ENCODE measurements around the gene MAP2K5. TPM values are rescaled to one million over a fixed set of nuclear protein-coding genes. Genes with fewer than 3 reads are reported as not detected.

The MAP2K5 gene
- total and polyA plus RNA-seq, 2 donors from 2014 or later: 14.1 to 18.6 TPM

- Histone ChIP-seq H3K9ac (ENCODE audit: low read length in 3 of 3) (no peak overlapping the region), H3K9me3 (ENCODE audit: control insufficient read depth in 2 of 3, insufficient read depth in 1 of 3, low read length in 3 of 3) (no peaks in the 10 kb centered on the region), H3K27me3 (ENCODE audit: control insufficient read depth, insufficient read depth, low read length) (no peaks in the 10 kb centered on the region), H3K4me3 (ENCODE audit: low read length in 3 of 3) (no peak overlapping the region), H3K4me1 (ENCODE audit: control insufficient read depth in 2 of 3, insufficient read depth in 2 of 3, low read depth in 1 of 3, low read length in 3 of 3) (peaks cover 0 to 6% (median 0%) of the 10 kb centered on the region in 3 donors), H3K36me3 (ENCODE audit: control insufficient read depth in 2 of 3, insufficient read depth in 3 of 3, low read length in 3 of 3) (peaks cover 0 to 6% (median 0%) of the 10 kb centered on the region in 3 donors), H3K27ac (ENCODE audit: low read depth in 2 of 2, low read length in 2 of 2) (no peak overlapping the region)
- no peak for FAIRE-seq
- peak in 2 of 5 donors; percentile 12 to 56 for DNase-seq
- no peak for TF ChIP-seq CTCF (IDR thresholded peaks at IDR 0.05; ENCODE audit: borderline replicate concordance, extremely low read depth, insufficient read depth)
- intact Hi-C loops (cut with DNase I): no loop called here
Measured at GRCh38 chr15:67807141-67807540, 264.6 kb downstream of the MAP2K5 start.

GRCh38 chr15:67807836-67808235 is 265.3 kb downstream of the MAP2K5 start:
- Histone ChIP-seq H3K27me3 (ENCODE audit: control insufficient read depth, insufficient read depth, low read length) (no peaks in the 10 kb centered on the region), H3K36me3 (ENCODE audit: control insufficient read depth in 2 of 3, insufficient read depth in 3 of 3, low read length in 3 of 3) (peaks cover 0 to 6% (median 0%) of the 10 kb centered on the region in 3 donors), H3K9ac (ENCODE audit: low read length in 3 of 3) (no peak overlapping the region), H3K4me1 (ENCODE audit: control insufficient read depth in 2 of 3, insufficient read depth in 2 of 3, low read depth in 1 of 3, low read length in 3 of 3) (peaks cover 0 to 6% (median 0%) of the 10 kb centered on the region in 3 donors), H3K9me3 (ENCODE audit: control insufficient read depth in 2 of 3, insufficient read depth in 1 of 3, low read length in 3 of 3) (no peaks in the 10 kb centered on the region), H3K4me3 (ENCODE audit: low read length in 3 of 3) (no peak overlapping the region), H3K27ac (ENCODE audit: low read depth in 2 of 2, low read length in 2 of 2) (no peak overlapping the region)
- FAIRE-seq: no peak
- intact Hi-C loops (cut with DNase I): no loop called here
- no peak for TF ChIP-seq CTCF (IDR thresholded peaks at IDR 0.05; ENCODE audit: borderline replicate concordance, extremely low read depth, insufficient read depth)
- DNase-seq: peak in 1 of 5 donors; percentile 5

DNA sequence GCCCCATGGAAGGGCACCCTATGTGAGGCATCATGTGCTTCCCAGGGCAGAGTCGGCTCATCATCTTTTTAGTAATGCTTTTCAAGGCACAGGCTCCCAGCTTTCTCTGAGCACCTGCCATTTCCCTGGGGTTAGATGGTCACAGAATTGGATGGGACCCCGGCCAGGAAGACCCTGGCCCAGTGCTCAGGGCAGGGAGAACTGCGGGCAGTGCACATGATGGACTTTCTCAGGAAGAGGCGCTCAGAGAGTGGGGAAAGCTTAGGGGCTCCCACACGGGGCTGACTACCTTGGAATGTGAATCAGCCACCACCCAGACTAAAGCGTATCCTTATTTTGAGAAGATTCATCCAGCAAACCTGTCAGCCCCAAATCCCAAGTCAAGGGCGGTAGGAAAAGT is 266.3 kb downstream of the MAP2K5 start:
- intact Hi-C loops (cut with DNase I): no loop called here

More for the DNA sequence above, 266.3 kb downstream of the MAP2K5 start:
- no peak for TF ChIP-seq CTCF (IDR thresholded peaks at IDR 0.05; ENCODE audit: borderline replicate concordance, extremely low read depth, insufficient read depth)
- Histone ChIP-seq H3K4me1 (ENCODE audit: control insufficient read depth in 2 of 3, insufficient read depth in 2 of 3, low read depth in 1 of 3, low read length in 3 of 3) (peaks cover 0 to 6% (median 0%) of the 10 kb centered on the region in 3 donors), H3K27ac (ENCODE audit: low read depth in 2 of 2, low read length in 2 of 2) (no peak overlapping the region), H3K9me3 (ENCODE audit: control insufficient read depth in 2 of 3, insufficient read depth in 1 of 3, low read length in 3 of 3) (no peaks in the 10 kb centered on the region), H3K9ac (ENCODE audit: low read length in 3 of 3) (no peak overlapping the region), H3K27me3 (ENCODE audit: control insufficient read depth, insufficient read depth, low read length) (no peaks in the 10 kb centered on the region), H3K36me3 (ENCODE audit: control insufficient read depth in 2 of 3, insufficient read depth in 3 of 3, low read length in 3 of 3) (peaks cover 0 to 6% (median 0%) of the 10 kb centered on the region in 3 donors), H3K4me3 (ENCODE audit: low read length in 3 of 3) (no peak overlapping the region)
- peak in 1 of 5 donors; percentile 7 for DNase-seq
- no peak for FAIRE-seq
